Activated T-helper 17 cell treated with anti-CD3 and anti-CD28 coated beads, Interleukin-2, amount 50 U/mL, for 72 hours (primary cell): ENCODE measurements around the gene ZNF786. TPM values are rescaled to one million over a fixed set of nuclear protein-coding genes. Genes with fewer than 3 reads are reported as not detected.
"Not testable (repeated sequence)": the region's sequence is repeated elsewhere in the genome, so short reads cannot be mapped to it uniquely, and the experiment has no call there.

Source experiments
- ATAC-seq: fragments of 150-1000 bp; cut with Tn5 transposase; replicated peaks from 2 replicates; pipeline ENCODE4 v1.10.0; 2021; ENCODE audit warnings: mild to moderate bottlenecking, moderate library complexity
- H3K27ac Mint-ChIP-seq: one replicate; pipeline ENCODE4 v1.8.0; 2022; ENCODE audit warnings: mixed read lengths
- H3K27me3 Mint-ChIP-seq: one replicate; pipeline ENCODE4 v1.8.0; 2022; ENCODE audit warnings: mixed read lengths
- H3K36me3 Mint-ChIP-seq: one replicate; pipeline ENCODE4 v1.8.0; 2022; ENCODE audit warnings: low read depth, mild to moderate bottlenecking, mixed read lengths
- H3K4me1 Mint-ChIP-seq: one replicate; pipeline ENCODE4 v1.8.0; 2022; ENCODE audit warnings: mixed read lengths
- H3K4me3 Mint-ChIP-seq: one replicate; pipeline ENCODE4 v1.8.0; 2022; ENCODE audit warnings: mild to moderate bottlenecking, mixed read lengths
- H3K9me3 Mint-ChIP-seq: one replicate; pipeline ENCODE4 v1.8.0; 2022; ENCODE audit warnings: mixed read lengths
- total RNA-seq, 2 donors: library from RNA; stranded (reverse); gene quantifications; one replicate each; pipeline ENCODE4 v1.2.3, GENCODE V29; 2022

Gene ZNF786
- total RNA-seq, 2 donors from 2014 or later, result 4.9 to 5.7 TPM

DNA sequence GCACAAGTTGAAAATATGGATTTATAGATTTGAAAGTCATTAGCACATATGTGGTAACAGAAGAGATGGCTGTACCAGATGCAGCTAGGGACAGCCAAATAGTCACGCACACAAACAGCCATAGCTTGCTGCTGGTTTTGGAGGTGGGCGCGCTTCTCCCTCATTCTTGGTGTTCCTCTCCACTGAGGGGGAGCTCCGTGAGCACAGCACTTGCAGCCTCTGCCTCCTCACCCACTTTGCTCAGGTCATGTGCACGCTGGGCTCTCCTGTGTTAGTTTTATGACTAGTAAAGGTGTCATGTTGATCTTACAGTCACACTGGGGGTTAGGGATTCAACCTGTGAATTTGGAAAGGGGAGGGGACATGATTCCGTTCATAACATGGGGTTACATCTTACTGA lies 8.5 kb upstream of the ZNF786 start:
- H3K27me3 Mint-ChIP-seq, result no peaks in the 10 kb centered on the region
- H3K36me3 Mint-ChIP-seq, result no peaks in the 10 kb centered on the region
- H3K27ac Mint-ChIP-seq, result no peak overlapping the region
- H3K4me1 Mint-ChIP-seq, result no peaks in the 10 kb centered on the region
- H3K4me3 Mint-ChIP-seq, result no peak overlapping the region
- no peaks in the 10 kb centered on the region for H3K9me3 Mint-ChIP-seq
- no peak for ATAC-seq

DNA sequence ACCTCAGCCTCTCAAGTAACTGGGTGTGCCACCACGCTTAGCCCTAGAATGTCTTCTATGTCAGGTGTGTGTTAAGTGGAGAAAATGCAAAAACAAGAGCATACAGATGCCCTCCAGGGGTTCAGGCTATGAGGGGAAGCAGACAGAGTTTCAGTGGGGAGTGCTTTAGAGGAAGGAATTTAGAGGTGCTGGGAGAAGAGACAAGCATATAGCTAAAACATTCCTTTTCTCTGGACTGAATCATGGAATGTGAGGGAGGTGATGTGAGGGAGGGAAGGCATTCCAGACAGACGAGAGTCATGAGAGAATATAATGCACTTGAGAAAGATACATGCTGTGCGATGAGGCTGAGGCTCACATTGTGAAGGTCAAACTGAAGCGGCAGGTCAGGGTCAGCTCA lies 6.6 kb upstream of the ZNF786 start:
- no peak for ATAC-seq
- Mint-ChIP-seq H3K27me3 (no peaks in the 10 kb centered on the region), H3K27ac (no peak overlapping the region), H3K4me1 (no peaks in the 10 kb centered on the region), H3K9me3 (no peaks in the 10 kb centered on the region), H3K36me3 (no peaks in the 10 kb centered on the region), H3K4me3 (no peak overlapping the region)

DNA sequence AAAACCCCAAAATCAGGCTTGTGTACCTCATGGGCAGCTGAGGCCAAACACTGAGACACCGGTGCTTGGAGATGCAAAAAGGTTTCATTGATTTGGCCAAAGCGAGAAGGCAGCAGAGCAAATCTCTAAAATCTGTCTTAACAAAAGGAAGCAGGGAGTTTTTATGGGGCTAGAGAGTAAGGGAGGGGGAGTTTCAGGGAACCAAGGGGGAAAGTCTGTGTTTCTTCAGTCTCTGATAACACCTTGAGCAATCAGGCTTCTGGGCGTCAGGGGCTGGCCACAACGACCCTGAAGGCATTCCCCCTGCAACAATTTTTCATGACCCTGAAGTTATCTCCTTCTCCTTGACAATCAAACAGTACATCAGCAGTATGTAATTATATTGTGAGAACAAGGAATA lies 2.7 kb upstream of the ZNF786 start:
- no peak for ATAC-seq
- Mint-ChIP-seq H3K27ac (no peak overlapping the region), H3K4me3 (no peak overlapping the region), H3K4me1 (peaks cover 5% of the 10 kb centered on the region), H3K9me3 (no peaks in the 10 kb centered on the region), H3K27me3 (no peaks in the 10 kb centered on the region), H3K36me3 (peaks cover 5% of the 10 kb centered on the region)

DNA sequence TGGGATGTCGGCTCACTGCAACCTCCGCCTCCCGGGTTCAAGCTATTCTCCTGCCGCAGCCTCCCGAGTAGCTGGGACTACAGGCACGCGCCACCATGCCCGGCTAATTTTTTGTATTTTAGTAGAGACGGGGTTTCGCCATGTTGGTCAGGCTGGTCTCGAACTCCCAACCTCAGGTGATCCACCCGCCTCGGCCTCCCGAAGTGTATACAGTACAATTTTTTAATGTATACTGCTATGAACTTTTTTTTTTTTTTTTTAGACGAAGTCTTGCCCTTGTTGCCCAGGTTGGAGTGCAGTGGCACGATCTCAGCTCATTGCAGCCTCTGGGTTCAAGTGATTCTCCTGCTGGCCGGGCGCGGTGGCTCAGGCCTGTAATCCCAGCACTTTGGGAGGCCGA lies 1.7 kb upstream of the ZNF786 start:
- ATAC-seq, H3K27me3 Mint-ChIP-seq, H3K36me3 Mint-ChIP-seq, H3K27ac Mint-ChIP-seq, H3K9me3 Mint-ChIP-seq, H3K4me1 Mint-ChIP-seq: not testable (repeated sequence)
- H3K4me3 Mint-ChIP-seq, result peak overlapping the region; percentile 82

DNA sequence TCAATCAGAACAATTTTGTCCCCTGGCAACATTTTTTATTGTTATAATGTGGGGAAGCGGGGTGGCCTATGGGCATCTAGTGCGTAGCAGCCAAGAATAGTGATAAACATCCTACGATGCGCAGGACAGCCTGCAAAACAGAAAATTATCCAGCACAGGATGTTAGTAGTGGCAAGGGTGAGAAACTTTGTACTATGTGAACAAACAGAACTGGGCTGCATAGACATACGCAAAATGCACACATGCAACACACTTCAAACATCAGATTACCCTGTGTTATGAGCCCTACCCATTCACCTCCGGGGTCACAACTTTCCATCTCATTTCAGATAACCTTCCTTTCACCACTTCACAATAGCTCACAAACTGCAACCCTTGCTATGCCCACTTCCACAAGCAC lies 3.1 kb downstream of the ZNF786 start:
- Mint-ChIP-seq H3K27ac (no peak overlapping the region), H3K4me3 (no peak overlapping the region), H3K27me3 (no peaks in the 10 kb centered on the region)

DNA sequence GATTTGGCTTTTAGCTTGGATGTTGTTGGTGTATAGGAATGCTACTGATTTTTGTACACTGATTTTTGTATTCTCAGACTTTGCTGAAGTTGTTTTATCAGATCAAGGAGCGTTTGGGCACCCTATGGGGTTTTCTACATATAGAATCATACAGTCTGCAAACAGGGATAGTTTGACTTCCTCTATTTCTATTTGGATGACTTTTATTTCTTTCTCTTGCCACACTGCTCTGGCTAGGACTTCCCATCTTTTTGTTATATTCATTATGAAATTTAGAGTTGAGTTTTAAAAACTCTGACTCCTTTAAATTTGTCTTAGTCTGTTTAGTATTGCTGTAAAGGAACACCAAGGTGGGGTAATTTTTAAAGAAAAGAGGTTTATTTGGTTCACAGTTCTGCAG lies 4.7 kb downstream of the ZNF786 start:
- Mint-ChIP-seq H3K27ac (peak overlapping the region; percentile 22), H3K4me3 (no peak overlapping the region), H3K4me1 (peaks cover 6% of the 10 kb centered on the region), H3K36me3 (peaks cover 5% of the 10 kb centered on the region), H3K27me3 (no peaks in the 10 kb centered on the region), H3K9me3 (no peaks in the 10 kb centered on the region)
- ATAC-seq, result no peak

More for the DNA sequence above, 3.1 kb downstream of the ZNF786 start:
- Mint-ChIP-seq H3K4me1 (peaks cover 10% of the 10 kb centered on the region), H3K9me3 (no peaks in the 10 kb centered on the region), H3K36me3 (peaks cover 5% of the 10 kb centered on the region)
- no peak for ATAC-seq

DNA sequence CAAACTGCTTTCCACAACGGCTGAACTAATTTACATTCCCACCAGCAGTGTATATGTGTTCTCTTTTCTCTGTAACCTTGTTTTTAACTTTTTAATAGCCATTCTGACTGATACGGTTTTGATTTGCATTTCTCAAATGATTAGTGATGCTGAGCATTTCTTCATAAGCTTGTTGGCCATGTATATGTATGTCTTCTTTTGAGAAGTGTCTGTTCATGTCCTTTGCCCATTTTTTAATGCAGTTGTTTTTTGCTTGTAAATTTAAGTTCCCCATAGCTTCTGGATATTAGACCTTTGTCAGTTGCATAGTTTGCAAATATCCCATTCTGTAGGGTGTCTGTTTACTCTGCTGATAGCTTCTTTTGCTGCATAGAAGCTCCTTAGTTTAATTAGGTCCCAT lies 6.1 kb downstream of the ZNF786 start:
- H3K27me3 Mint-ChIP-seq, result no peaks in the 10 kb centered on the region
- H3K4me3 Mint-ChIP-seq, result no peak overlapping the region
- peaks cover 10% of the 10 kb centered on the region for H3K36me3 Mint-ChIP-seq
- no peak overlapping the region for H3K27ac Mint-ChIP-seq
- H3K9me3 Mint-ChIP-seq, result no peaks in the 10 kb centered on the region
- H3K4me1 Mint-ChIP-seq, result peaks cover 8% of the 10 kb centered on the region
- ATAC-seq, result no peak

DNA sequence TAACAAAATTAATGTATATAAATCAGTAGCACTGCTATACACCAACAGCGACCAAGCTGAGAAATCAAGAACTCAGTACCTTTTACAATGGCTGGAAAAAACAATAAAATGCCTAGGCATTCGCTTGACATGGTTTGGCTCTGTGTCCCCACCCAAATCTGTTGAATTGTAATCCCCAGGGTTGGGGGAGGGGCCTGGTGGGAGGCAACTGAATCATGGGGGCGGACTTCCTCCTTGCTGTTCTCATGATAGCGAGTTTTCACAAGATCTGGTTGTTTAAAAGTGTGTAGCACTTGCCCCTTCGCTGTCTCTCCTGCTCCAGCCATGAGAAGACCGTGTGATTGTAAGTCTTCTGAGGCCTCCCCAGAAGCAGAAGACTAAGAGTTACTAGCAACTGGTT lies 8.6 kb downstream of the ZNF786 start:
- no peak for ATAC-seq
- Mint-ChIP-seq H3K9me3 (no peaks in the 10 kb centered on the region), H3K4me3 (no peak overlapping the region)

DNA sequence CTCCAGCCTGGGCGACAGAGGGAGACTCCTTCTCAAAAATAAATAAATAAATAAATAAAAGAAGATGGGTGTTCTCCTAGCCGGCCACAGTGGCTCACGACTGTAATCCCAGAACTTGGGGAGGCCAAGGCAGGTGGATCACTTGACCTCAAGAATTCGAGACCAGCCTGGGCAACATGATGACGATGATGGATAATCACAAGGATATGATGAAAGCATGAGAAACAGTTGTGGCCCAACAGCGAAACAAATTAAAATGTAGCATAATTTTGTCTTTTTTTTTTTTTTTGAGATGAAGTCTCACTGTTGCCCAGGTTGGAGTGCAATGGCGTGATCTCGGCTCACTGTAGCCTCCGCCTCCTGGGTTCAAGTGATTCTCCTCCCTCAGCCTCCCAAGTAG lies 12.9 kb downstream of the ZNF786 start:
- no peak for ATAC-seq
- Mint-ChIP-seq H3K4me1 (peaks cover 4% of the 10 kb centered on the region), H3K27me3 (no peaks in the 10 kb centered on the region), H3K27ac (no peak overlapping the region), H3K9me3 (no peaks in the 10 kb centered on the region), H3K4me3 (no peak overlapping the region), H3K36me3 (peaks cover 37% of the 10 kb centered on the region)

More for the DNA sequence above, 8.6 kb downstream of the ZNF786 start:
- Mint-ChIP-seq H3K4me1 (peaks cover 8% of the 10 kb centered on the region), H3K27me3 (no peaks in the 10 kb centered on the region), H3K36me3 (peaks cover 15% of the 10 kb centered on the region), H3K27ac (no peak overlapping the region)

DNA sequence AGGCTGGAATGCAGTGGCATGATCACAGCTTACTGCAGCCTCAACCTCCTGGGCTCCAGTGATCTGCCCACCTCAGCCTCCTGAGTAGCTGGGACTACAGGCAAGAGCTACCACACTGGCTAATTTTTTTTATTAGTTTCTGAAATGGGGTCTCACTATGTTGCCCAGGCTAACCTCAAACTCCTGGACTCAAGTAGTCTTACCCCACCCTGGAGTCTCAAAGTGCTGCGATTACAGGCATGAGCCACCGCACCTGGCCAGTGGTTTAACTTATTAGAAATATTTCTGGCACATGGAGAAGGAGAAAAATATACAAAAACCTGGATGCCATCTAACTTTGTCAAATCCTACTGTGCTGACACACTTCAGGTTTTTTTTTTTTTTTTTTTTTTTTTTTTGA lies 15.2 kb downstream of the ZNF786 start:
- Mint-ChIP-seq H3K27ac (no peak overlapping the region), H3K4me3 (no peak overlapping the region), H3K27me3 (no peaks in the 10 kb centered on the region), H3K9me3 (no peaks in the 10 kb centered on the region), H3K4me1 (no peaks in the 10 kb centered on the region), H3K36me3 (peaks cover 50% of the 10 kb centered on the region)
- no peak for ATAC-seq

DNA sequence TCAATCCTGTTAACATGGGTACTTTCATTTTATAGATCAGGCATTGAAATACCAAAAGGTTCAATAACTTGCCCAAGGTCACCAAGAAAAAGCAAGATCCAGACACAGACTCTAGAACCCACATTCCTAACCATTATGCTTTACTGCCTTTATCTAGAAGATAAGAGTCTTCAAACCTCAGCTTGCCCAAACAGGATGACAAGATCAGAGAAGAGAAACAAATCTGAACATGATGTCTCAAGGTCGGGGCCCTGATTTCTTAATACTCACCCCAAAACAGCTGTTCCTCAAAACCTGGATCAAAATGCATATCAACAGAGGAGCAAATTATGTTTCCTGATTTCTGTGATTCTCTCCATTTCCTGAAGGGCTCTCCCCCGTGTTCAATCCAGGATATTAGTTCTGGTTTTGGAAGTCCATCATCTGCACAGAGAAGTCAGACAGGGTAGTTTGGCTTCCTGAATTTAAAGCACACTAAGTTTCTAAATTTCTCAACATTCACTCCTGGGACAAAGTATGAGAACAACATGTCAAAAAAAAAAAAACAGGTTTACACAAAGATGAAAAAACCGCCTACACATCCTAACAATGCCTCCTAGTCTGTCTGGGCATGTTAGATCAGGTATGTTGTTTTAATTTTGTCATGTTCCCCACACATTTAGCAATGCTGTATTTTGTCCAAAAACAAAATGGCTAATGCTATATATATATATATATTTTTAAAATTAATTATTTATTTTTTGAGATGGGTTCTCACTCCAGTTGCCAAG lies 16.2 kb downstream of the ZNF786 start:
- H3K4me3 Mint-ChIP-seq, result no peak overlapping the region
- no peaks in the 10 kb centered on the region for H3K9me3 Mint-ChIP-seq
- peaks cover 52% of the 10 kb centered on the region for H3K36me3 Mint-ChIP-seq
- no peak for ATAC-seq
- peak overlapping the region; percentile 18 for H3K27ac Mint-ChIP-seq
- no peaks in the 10 kb centered on the region for H3K4me1 Mint-ChIP-seq
- H3K27me3 Mint-ChIP-seq, result no peaks in the 10 kb centered on the region

DNA sequence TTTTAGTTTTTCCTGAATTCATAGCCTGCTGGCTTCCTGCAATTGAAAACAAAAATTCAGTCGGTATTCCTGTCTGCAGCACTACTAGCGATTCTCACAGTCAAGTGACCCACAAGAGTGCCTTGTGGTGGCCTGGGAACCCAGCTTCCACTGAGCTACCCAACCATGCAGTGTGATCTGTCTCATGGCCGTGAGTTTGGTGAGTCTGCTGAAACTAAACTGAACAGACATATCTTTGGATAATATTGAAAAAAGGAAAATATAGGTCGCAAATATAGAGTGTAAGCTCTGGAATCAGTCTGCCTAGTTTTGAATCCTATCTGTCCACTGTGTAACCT lies 18.1 kb downstream of the ZNF786 start:
- H3K9me3 Mint-ChIP-seq, result no peaks in the 10 kb centered on the region
- H3K4me3 Mint-ChIP-seq, result peak overlapping the region; percentile 66

DNA sequence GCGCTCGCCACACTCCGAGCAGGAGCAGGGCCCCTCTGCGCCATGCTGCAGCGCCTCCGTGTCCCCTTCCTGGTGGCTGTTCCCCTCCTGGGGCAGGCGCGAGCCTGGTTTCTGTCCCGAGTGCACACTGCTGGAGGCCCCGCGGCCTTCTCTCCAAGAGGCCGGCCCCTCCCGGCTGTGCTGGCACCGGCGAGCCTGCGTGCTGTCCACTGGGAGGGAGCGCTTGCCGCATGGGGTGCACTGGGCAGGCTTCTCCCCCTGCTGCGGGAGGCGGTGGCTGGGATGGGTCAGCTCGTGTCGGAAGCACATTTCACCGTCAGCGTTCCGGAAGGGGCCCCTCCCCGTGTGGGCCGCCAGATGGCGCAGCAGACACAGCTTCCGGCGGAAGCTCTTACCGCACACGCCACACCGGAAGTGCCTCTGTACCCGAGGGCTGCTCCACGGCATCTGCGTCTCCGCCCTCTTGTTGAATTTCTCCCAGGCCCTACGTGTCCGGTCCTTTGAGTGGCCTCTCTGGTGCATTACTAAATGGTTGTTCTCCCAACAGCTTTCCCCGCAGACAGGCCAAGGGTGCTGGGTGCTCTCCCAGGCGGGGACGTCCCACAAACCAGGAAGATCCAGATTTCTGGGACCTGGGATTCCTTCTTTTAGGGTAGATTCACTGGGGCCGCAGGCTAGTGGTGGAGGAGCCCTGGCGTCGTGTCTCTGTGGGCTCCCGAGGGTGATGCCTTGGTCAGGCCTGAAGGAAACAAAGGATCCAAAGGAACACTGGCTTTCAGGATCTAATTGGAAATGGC lies 18.7 kb downstream of the ZNF786 start:
- peak overlapping the region; percentile 66 for H3K4me3 Mint-ChIP-seq
- peak; percentile 95 for ATAC-seq

More for the DNA sequence above, 18.1 kb downstream of the ZNF786 start:
- ATAC-seq, result no peak
- no peaks in the 10 kb centered on the region for H3K4me1 Mint-ChIP-seq
- no peaks in the 10 kb centered on the region for H3K27me3 Mint-ChIP-seq
- peak overlapping the region; percentile 52 for H3K27ac Mint-ChIP-seq
- peaks cover 60% of the 10 kb centered on the region for H3K36me3 Mint-ChIP-seq

DNA sequence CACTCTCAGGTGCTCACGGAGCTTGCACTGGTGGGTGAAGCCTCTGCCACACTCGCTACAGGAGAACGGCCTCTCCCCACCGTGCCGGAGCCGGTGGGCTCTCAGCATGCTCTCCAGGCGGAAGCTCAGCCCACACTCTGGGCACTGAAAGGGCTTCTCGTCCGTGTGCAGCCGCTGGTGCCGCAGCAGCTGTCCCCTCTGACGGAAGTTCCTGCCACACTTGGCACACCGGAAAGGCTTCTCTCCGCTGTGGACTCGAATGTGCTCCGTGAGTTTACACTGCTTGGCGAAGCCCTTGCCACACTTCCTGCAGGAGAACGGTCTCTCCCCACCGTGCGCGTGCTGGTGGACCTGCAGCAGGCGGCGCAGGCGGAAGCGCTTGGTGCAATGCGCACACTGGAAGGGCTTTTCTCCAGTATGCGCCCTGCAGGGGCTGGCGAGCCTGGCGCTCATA lies 19.3 kb downstream of the ZNF786 start:
- Mint-ChIP-seq H3K36me3 (peaks cover 49% of the 10 kb centered on the region), H3K4me3 (no peak overlapping the region), H3K27ac (no peak overlapping the region), H3K9me3 (no peaks in the 10 kb centered on the region), H3K4me1 (no peaks in the 10 kb centered on the region), H3K27me3 (no peaks in the 10 kb centered on the region)
- no peak for ATAC-seq

More for the DNA sequence above, 18.7 kb downstream of the ZNF786 start:
- H3K27ac Mint-ChIP-seq, result peak overlapping the region; percentile 52
- no peaks in the 10 kb centered on the region for H3K4me1 Mint-ChIP-seq
- H3K9me3 Mint-ChIP-seq, result no peaks in the 10 kb centered on the region
- H3K36me3 Mint-ChIP-seq, result peaks cover 55% of the 10 kb centered on the region
- H3K27me3 Mint-ChIP-seq, result no peaks in the 10 kb centered on the region
